AG10803 (cell line): ENCODE data around the gene MGA.

Source experiments
- DNase-seq: peaks from one replicate; pipeline ENCODE4 v3.0.0; 2010; ENCODE audit warnings: low read depth
- H3K4me3 ChIP-seq: 2 replicates; pipeline ENCODE4 v1.5.1; 2011; ENCODE audit warnings: mild to moderate bottlenecking, low read length, control low read depth
- TF ChIP-seq, protein P1 (sequence below): conservative IDR thresholded peaks from 2 replicates; pipeline ENCODE4 v1.5.1; 2011; ENCODE audit warnings: mild to moderate bottlenecking, low read length, control low read depth, inconsistent platforms

MGA gene

DNA sequence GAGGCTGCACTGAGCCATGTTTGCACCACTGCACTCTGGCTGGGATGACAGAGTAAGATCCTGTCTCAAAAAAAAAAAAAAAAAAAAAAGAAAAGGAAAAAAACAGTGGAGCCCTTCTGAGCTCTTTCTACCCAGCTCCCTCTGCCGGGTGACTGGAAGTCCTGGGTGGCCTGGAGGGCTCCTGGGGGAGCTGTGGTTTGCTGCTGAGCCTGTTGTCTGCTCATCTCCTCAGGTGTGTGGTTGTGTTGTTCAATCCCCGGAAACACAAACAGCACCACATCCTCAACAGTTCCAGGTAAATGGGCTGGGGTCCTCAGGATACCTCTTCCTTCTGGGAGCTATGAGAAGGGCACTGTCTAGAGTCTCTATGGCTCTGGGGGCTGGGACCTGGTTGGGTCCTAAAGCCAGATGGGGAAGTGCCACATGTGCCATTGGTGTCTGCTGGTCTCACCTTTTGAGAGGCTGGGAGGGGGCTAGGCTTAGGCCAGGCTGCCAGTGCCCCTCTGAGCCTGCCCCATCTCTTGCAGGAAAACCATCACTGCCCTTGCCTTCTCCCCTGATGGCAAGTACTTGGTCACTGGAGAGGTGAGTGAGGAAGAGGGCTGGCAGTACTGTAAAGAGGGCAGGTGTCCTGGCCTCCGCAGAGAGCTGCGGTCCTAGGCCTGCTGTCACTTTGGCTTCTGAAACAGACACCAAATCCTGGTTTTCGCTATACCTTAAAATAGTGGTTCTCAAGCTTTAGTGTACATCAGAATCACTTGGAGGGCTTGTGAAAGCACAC, 150.6 kb downstream of the MGA start:
- TF ChIP-seq, protein P1, sequence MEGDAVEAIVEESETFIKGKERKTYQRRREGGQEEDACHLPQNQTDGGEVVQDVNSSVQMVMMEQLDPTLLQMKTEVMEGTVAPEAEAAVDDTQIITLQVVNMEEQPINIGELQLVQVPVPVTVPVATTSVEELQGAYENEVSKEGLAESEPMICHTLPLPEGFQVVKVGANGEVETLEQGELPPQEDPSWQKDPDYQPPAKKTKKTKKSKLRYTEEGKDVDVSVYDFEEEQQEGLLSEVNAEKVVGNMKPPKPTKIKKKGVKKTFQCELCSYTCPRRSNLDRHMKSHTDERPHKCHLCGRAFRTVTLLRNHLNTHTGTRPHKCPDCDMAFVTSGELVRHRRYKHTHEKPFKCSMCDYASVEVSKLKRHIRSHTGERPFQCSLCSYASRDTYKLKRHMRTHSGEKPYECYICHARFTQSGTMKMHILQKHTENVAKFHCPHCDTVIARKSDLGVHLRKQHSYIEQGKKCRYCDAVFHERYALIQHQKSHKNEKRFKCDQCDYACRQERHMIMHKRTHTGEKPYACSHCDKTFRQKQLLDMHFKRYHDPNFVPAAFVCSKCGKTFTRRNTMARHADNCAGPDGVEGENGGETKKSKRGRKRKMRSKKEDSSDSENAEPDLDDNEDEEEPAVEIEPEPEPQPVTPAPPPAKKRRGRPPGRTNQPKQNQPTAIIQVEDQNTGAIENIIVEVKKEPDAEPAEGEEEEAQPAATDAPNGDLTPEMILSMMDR = peak; percentile 20; the same call in 1 of the 2 replicates
- no peak for DNase-seq
- H3K4me3 ChIP-seq = no peak overlapping the region

DNA sequence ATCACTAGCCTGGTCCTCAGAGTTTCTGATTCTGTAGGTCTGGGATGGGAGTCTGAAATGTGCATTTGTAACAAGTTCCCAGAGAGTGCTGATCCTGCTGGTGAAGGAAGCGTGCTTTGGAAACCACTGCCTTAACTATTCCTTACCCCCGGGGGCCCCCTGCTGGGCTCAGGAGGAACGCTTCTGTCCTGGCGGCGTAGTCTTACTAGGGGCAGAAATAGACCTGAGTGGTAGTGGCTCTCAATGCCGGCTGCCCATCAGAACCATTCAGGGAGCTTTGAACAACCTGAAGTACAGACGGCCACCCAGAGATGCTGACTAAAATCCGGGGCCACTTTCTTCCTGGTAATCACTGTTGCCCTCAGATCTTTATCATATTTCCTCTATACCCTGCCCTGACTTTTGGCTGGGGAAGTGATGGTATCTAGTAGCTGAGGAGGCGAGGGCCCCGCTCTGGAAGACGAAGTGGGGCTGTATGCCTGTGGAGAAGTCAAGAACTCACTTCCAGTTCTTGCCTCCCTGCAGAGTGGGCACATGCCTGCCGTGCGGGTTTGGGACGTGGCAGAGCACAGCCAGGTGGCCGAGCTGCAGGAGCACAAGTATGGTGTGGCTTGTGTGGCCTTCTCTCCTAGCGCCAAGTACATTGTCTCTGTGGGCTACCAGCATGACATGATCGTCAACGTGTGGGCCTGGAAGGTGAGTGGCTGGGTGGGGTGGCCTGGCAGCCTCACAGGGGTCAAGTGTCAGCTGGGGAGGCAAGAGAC, 151.4 kb downstream of the MGA start:
- peak; percentile 82 for DNase-seq
- no peak overlapping the region for H3K4me3 ChIP-seq
- TF ChIP-seq, protein P1 = peak; percentile 93

DNA sequence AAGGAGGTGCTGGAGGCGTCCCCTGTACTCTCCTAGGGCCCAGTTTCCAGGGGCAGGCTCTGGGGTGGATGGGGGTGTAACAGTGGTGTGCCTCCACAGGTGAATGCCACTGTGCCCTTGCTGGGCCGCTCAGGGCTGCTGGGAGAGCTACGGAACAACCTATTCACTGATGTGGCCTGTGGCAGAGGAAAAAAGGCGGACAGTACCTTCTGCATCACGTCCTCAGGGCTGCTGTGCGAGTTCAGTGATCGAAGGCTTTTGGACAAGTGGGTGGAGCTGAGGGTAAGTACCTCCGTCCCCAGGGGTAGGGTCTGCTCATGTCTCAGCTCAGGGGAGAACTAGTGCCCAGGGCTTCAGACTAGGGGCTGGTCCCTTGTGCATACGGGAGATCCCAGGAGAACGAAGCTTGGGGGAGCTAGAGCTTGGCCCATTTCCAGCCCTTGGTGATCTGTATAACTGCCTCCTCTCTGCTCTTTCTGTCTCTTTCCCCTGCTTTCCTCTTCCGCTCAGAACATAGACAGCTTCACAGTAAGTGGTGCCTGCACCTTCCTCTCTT, 152.7 kb downstream of the MGA start:
- TF ChIP-seq, protein P1 = no peak
- H3K4me3 ChIP-seq = no peak overlapping the region
- no peak for DNase-seq

DNA sequence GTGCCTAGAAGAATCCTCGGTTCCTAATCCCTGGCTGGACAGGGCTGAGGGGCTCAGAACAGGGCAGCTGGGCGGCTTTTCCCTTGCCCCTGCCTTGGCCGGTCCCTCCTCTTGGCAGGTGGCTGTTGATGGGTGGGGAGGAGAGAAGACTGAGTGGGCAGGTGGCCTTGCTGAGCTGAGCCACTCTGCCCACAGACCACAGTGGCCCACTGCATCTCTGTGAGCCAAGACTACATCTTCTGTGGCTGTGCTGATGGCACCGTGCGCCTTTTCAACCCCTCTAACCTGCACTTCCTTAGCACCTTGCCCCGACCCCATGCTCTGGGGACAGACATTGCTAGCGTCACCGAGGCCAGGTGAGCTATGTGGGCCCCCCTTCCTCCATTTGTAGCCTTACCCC, 153.2 kb downstream of the MGA start:
- TF ChIP-seq, protein P1 = no peak
- H3K4me3 ChIP-seq = no peak overlapping the region
- no peak for DNase-seq

DNA sequence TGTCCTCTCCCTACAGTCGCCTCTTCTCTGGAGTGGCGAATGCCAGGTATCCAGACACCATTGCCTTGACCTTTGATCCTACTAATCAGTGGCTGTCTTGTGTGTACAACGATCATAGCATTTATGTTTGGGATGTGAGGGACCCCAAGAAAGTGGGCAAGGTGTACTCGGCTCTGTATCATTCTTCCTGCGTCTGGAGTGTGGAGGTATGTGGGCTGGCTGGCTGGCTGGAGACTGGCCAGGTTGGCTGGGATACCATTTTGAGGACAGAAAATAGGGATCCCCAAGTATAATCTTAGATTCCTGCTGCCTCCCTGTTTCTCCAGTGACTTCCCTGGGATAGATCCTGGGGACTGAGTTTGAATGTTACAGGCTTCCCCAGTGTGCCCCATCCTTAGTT, 154.3 kb downstream of the MGA start:
- DNase-seq = no peak
- TF ChIP-seq, protein P1 = no peak
- H3K4me3 ChIP-seq = no peak overlapping the region

DNA sequence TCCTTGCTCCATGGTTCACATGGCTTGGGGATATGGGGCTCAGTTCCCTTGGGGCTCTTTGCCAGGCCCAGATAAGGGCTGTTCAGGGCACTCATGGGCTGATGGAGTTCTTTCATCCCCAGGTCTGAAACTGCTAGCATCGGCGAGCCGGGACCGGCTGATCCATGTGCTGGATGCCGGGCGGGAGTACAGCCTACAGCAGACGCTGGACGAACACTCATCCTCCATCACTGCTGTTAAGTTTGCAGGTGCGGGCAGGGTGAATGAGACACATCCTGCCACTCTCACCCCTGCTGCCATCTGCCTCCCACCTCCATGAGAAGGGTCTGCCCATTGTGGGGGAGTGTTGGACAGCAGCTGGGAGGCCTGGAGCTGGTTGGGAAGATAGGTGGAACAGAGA, 156.6 kb downstream of the MGA start:
- DNase-seq = no peak
- TF ChIP-seq, protein P1 = no peak
- H3K4me3 ChIP-seq = no peak overlapping the region
